HG02798 (cell line): ENCODE results near the gene OPTC.

Experiments used
- ATAC-seq: cut with Tn5 transposase; IDR thresholded peaks from one replicate; pipeline ENCODE4 v1.9.1; 2021; ENCODE audit warnings: mild to moderate bottlenecking; ENCODE audit not compliant: unreplicated experiment, poor library complexity

Gene OPTC

GRCh38 chr1:203528976-203529835, 35.3 kb downstream of the OPTC start:
- ATAC-seq, result no peak

- no peak for ATAC-seq
These were observed 37.1 kb downstream of the OPTC start for GRCh38 chr1:203531063-203531462.

GRCh38 chr1:203534012-203534411, 40.1 kb downstream of the OPTC start:
- ATAC-seq, result no peak

- no peak for ATAC-seq
These were observed 40.6 kb downstream of the OPTC start for GRCh38 chr1:203534526-203534925.

GRCh38 chr1:203536575-203536974, 42.6 kb downstream of the OPTC start:
- ATAC-seq, result no peak

- ATAC-seq, result no peak
These were observed 43.1 kb downstream of the OPTC start for GRCh38 chr1:203536980-203537455.

- no peak for ATAC-seq
These were observed 44.0 kb downstream of the OPTC start for GRCh38 chr1:203537806-203538464.

GRCh38 chr1:203538726-203539125, 44.8 kb downstream of the OPTC start:
- ATAC-seq, result no peak

GRCh38 chr1:203539831-203540546, 46.0 kb downstream of the OPTC start:
- no peak for ATAC-seq

GRCh38 chr1:203544485-203544884, 50.5 kb downstream of the OPTC start:
- ATAC-seq, result no peak

- ATAC-seq, result no peak
These were observed 51.2 kb downstream of the OPTC start for GRCh38 chr1:203544978-203545816.

- no peak for ATAC-seq
These were observed 52.3 kb downstream of the OPTC start for GRCh38 chr1:203546274-203546673.

- no peak for ATAC-seq
These were observed 53.2 kb downstream of the OPTC start for GRCh38 chr1:203547147-203547546.

- ATAC-seq, result no peak
These were observed 53.9 kb downstream of the OPTC start for GRCh38 chr1:203547771-203548421.

- ATAC-seq, result no peak
These were observed 54.9 kb downstream of the OPTC start for GRCh38 chr1:203548892-203549291.

- ATAC-seq, result no peak
These were observed 55.4 kb downstream of the OPTC start for GRCh38 chr1:203549309-203549708.

GRCh38 chr1:203550846-203551245, 56.9 kb downstream of the OPTC start:
- no peak for ATAC-seq

GRCh38 chr1:203551550-203551949, 57.6 kb downstream of the OPTC start:
- no peak for ATAC-seq

- no peak for ATAC-seq
These were observed 59.5 kb downstream of the OPTC start for GRCh38 chr1:203553496-203553895.

- ATAC-seq, result no peak
These were observed 60.1 kb downstream of the OPTC start for GRCh38 chr1:203554071-203554470.
